Lower leg skin (tissue), 3 donors: ENCODE measurements around the gene ADAT2.

Source experiments
- POLR2A ChIP-seq, 2 donors: fragments of 450-650 bp; IDR thresholded peaks; one replicate each; pipeline ENCODE4 v1.6.1; 2016 to 2017; ENCODE audit warnings: antibody characterized with exemption in 2 of 2, mild to moderate bottlenecking in 1 of 2, moderate library complexity in 1 of 2
- TF ChIP-seq, protein P1 (sequence below), 3 donors: fragments of 450-650 bp; IDR thresholded peaks; one replicate each; pipeline ENCODE4 v1.5.1; 2016; ENCODE audit warnings: antibody characterized with exemption in 3 of 3, mild to moderate bottlenecking in 3 of 3, moderate library complexity in 2 of 3

DNA sequence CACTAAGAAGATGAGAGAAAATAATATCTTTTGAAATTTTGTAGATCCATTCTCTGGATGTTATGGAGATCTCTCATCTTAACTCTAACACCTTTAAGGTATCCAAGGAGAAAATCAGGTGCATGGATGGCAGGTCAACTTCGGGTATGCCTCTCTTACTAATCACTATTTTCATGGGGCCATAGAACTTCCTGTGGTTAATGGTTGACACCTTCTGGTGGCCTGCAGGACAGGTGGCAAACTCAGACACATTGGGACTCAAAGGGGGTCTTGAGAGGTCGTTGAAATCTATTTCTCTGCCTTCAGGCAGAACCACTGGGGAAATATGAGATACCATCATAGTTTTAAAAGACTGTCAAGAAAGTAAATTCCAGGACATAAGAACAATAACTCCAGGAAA, 76.5 kb downstream of the ADAT2 start:
- TF ChIP-seq, protein P1, sequence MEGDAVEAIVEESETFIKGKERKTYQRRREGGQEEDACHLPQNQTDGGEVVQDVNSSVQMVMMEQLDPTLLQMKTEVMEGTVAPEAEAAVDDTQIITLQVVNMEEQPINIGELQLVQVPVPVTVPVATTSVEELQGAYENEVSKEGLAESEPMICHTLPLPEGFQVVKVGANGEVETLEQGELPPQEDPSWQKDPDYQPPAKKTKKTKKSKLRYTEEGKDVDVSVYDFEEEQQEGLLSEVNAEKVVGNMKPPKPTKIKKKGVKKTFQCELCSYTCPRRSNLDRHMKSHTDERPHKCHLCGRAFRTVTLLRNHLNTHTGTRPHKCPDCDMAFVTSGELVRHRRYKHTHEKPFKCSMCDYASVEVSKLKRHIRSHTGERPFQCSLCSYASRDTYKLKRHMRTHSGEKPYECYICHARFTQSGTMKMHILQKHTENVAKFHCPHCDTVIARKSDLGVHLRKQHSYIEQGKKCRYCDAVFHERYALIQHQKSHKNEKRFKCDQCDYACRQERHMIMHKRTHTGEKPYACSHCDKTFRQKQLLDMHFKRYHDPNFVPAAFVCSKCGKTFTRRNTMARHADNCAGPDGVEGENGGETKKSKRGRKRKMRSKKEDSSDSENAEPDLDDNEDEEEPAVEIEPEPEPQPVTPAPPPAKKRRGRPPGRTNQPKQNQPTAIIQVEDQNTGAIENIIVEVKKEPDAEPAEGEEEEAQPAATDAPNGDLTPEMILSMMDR (IDR thresholded peaks at IDR 0.05) = no peak
- no peak for TF ChIP-seq POLR2A (IDR thresholded peaks at IDR 0.05)
